Measurements from ENCODE around the gene ZBTB38.

Gene ZBTB38

DNA sequence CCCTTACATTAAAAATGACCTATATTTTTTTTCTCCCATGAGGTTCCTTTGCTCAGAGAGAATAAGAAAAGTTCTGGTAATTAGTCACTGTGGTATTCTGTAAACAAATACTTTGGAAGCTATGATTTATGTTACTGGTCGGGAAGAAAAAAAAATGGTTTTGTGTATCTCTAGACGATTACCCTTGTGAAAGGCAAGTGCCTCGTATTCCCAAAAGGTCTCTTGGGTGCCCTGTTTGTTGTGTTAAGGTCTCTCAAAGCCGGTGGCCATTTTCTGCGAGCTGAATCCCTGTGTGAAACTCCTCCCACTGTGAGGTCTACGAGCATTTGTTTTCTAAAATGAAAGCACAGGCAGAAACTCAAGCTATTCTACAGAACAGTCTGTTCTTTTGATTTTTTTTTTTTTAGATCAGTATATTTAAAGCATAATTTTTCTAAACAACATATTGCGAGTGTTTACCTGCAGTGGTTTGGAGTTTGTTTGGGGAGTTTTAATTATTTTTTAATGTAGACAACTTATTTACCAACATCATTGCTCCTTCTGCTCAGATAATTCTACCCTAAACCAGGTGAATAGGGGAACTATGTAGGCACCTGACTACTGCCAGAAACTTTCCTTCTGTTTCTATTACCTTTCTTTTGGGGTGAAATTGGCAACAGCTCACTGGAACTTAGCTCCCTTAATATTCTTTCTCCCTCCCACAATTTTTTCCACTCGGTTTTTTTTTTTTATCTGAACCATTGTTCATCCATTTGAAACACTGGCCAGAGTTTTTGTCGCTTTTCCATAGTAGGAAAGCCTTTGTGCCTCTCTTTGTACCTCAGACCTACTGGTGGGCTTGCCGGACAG is 44.0 kb downstream of the ZBTB38 start:
- DNase-seq (ENCODE audit: low read depth): no peak
- TF ChIP-seq, protein P1, sequence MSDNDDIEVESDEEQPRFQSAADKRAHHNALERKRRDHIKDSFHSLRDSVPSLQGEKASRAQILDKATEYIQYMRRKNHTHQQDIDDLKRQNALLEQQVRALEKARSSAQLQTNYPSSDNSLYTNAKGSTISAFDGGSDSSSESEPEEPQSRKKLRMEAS (IDR thresholded peaks at IDR 0.05; ENCODE audit: low read depth, low read length): no peak
- TF ChIP-seq, protein P2, sequence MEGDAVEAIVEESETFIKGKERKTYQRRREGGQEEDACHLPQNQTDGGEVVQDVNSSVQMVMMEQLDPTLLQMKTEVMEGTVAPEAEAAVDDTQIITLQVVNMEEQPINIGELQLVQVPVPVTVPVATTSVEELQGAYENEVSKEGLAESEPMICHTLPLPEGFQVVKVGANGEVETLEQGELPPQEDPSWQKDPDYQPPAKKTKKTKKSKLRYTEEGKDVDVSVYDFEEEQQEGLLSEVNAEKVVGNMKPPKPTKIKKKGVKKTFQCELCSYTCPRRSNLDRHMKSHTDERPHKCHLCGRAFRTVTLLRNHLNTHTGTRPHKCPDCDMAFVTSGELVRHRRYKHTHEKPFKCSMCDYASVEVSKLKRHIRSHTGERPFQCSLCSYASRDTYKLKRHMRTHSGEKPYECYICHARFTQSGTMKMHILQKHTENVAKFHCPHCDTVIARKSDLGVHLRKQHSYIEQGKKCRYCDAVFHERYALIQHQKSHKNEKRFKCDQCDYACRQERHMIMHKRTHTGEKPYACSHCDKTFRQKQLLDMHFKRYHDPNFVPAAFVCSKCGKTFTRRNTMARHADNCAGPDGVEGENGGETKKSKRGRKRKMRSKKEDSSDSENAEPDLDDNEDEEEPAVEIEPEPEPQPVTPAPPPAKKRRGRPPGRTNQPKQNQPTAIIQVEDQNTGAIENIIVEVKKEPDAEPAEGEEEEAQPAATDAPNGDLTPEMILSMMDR (IDR thresholded peaks at IDR 0.05; ENCODE audit: low read depth, low read length): no peak
- no peak for TF ChIP-seq MYC (IDR thresholded peaks at IDR 0.05; ENCODE audit: low read depth, low read length)
- no peak for TF ChIP-seq POLR2A (IDR thresholded peaks at IDR 0.05; ENCODE audit: extremely low read depth, insufficient read length)
- no peak overlapping the region for H3K4me3 ChIP-seq (ENCODE audit: low read depth, low read length)

DNA sequence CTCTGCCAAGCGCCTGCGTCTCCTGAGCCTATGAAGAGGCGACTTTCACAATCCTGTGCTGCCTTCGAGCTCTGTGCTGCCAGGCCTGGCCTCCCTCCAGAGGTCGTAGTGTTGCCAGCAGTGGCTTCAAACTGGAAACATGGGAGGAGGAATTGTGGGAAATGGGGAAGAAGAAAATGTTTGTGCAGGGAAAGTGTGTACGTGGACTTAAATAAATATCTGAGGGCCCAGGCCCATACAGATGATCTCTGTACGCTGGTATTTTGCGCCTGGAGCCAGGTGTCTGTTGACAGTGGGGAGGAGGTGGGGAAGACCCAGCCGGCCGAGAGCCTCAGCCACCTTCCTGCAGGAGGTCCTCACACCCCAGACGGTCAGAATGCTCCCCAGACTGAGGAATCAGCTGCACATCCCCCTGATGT is 44.6 kb downstream of the ZBTB38 start:
- DNase-seq (ENCODE audit: low read depth): no peak
- no peak overlapping the region for H3K4me3 ChIP-seq (ENCODE audit: low read depth, low read length)
- TF ChIP-seq MYC (IDR thresholded peaks at IDR 0.05; ENCODE audit: low read depth, low read length) (no peak), POLR2A (IDR thresholded peaks at IDR 0.05; ENCODE audit: extremely low read depth, insufficient read length) (no peak)
- TF ChIP-seq, protein P2 (IDR thresholded peaks at IDR 0.05; ENCODE audit: low read depth, low read length): no peak
- TF ChIP-seq, protein P1 (IDR thresholded peaks at IDR 0.05; ENCODE audit: low read depth, low read length): no peak

DNA sequence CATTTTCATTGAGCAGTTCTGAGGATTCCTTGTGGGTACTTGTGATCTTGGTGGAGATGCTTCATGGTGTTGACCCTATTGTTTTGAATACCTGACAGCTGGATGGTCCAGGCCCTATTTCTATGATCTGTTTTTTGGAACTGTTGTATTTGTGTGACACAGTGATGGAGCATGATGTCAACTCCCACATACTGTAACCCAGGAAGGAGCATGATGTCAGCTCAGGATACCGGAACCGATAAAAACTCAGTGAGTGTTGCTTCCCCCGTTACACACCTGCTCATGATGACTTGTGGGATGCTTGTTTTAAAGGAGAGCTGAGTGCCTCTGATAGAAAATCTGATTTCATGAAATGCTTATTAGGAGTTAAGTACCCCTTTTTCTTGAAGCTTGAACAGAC is 45.1 kb downstream of the ZBTB38 start:
- H3K4me3 ChIP-seq (ENCODE audit: low read depth, low read length): no peak overlapping the region
- DNase-seq (ENCODE audit: low read depth): no peak
- TF ChIP-seq MYC (IDR thresholded peaks at IDR 0.05; ENCODE audit: low read depth, low read length): no peak
- TF ChIP-seq, protein P1 (IDR thresholded peaks at IDR 0.05; ENCODE audit: low read depth, low read length): no peak
- TF ChIP-seq POLR2A (IDR thresholded peaks at IDR 0.05; ENCODE audit: extremely low read depth, insufficient read length): no peak
- TF ChIP-seq, protein P2 (IDR thresholded peaks at IDR 0.05; ENCODE audit: low read depth, low read length): no peak

DNA sequence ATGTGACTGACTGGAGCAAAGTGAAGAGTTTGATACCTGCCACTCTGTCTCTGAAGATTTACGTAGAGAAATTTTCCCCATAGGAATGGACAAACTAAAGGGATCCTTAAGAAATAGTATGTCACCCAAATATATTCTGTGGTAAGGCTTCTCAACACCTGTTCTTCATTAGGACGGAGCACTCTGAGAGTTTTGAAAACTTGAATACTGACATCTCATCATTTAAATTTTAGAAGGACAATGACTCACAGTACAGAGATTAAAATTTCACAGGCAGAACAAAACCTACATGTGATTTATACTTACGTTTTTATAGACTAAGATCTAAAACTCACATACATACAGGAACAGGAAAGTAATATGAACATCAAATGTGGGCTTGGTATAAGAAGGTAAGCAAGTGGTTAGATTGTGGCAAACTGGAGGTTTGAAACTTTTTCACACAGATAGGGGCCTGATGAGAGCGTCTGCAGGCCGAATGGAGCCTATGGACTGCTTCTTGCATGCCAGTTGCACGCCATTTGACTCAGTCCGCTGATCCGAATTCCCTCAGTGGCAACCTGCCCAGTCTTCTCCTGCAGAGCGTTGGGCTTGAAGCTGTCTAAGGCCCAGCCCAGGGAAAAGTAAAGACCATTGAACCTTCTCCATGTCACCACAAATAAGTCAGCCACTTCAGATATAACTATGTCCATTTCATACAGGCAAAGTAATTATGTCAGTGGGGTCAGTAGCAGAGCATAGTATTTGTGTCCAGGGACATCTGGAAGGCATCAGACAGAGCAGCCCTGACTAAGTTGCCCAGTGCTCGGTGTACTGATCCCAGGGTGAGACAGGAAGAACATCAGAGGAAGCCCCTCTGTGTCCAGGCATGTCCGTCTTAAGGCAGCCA is 45.7 kb downstream of the ZBTB38 start:
- no peak overlapping the region for H3K4me3 ChIP-seq (ENCODE audit: low read depth, low read length)
- no peak for DNase-seq (ENCODE audit: low read depth)
- TF ChIP-seq MYC (IDR thresholded peaks at IDR 0.05; ENCODE audit: low read depth, low read length) (no peak), POLR2A (IDR thresholded peaks at IDR 0.05; ENCODE audit: extremely low read depth, insufficient read length) (no peak)
- TF ChIP-seq, protein P2 (IDR thresholded peaks at IDR 0.05; ENCODE audit: low read depth, low read length): no peak
- TF ChIP-seq, protein P1 (IDR thresholded peaks at IDR 0.05; ENCODE audit: low read depth, low read length): no peak

DNA sequence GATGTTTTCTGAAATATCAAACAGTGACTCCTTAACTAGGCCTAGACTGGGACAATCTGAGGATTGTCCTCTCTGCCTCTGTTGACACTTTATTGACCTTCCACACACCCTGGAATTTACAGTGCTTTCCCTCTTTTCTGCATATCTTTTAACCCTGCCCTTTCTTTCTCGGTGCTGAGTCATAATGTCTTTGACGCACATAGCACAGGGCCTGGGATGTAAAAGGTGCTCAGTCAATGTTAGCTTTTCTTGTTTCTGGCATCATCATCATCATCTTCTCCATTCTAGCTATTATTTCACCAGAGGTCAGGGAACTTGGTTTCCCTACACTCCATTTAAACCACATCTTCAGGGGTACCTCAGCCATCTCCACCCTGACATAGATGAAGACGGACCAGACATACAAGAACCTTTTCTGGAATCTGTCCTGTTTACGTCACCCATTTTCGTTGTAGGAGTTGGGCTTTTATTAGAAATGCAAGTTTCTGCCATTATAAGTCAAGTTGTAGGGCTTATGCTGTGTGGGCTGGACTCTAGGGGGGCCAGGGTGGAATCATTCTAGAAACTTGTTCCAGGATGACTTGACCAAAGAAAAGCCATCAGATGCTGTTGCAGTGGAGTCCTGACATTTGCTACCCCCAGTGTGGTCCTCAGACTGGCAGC is 46.6 kb downstream of the ZBTB38 start:
- no peak for DNase-seq (ENCODE audit: low read depth)
- no peak overlapping the region for H3K4me3 ChIP-seq (ENCODE audit: low read depth, low read length)
- TF ChIP-seq POLR2A (IDR thresholded peaks at IDR 0.05; ENCODE audit: extremely low read depth, insufficient read length): no peak
- TF ChIP-seq, protein P2 (IDR thresholded peaks at IDR 0.05; ENCODE audit: low read depth, low read length): no peak
- no peak for TF ChIP-seq MYC (IDR thresholded peaks at IDR 0.05; ENCODE audit: low read depth, low read length)
- TF ChIP-seq, protein P1 (IDR thresholded peaks at IDR 0.05; ENCODE audit: low read depth, low read length): no peak

Data from NB4 (cell line).